K562 (cell line): ENCODE results near the gene SLC22A23. TPM values are rescaled to one million over a fixed set of nuclear protein-coding genes. Genes with fewer than 3 reads are reported as not detected.

Experiments
- EHMT2 ChIP-seq: fragments of 450-650 bp; IDR thresholded peaks from 2 replicates; pipeline ENCODE4 v1.6.1; 2018; ENCODE audit warnings: antibody characterized with exemption
- ELF4 ChIP-seq: fragments of 450-650 bp; formaldehyde crosslinking; IDR thresholded peaks from 2 replicates; pipeline ENCODE4 v1.4.0; 2022; ENCODE audit warnings: missing genetic modification characterization
- IFI16 ChIP-seq: fragments of 250-450 bp; sonication (Bioruptor Pico); IDR thresholded peaks from 2 replicates; pipeline ENCODE4 v2.1.2; 2022; ENCODE audit warnings: mild to moderate bottlenecking, inconsistent platforms
- KLF1 ChIP-seq: fragments of 450-650 bp; IDR thresholded peaks from 2 replicates; pipeline ENCODE4 v1.6.1; 2016; ENCODE audit warnings: missing genetic modification characterization, missing compliant biosample characterization
- L3MBTL2 ChIP-seq: fragments of 450-650 bp; IDR thresholded peaks from 2 replicates; pipeline ENCODE4 v1.6.1; 2016; ENCODE audit warnings: mild to moderate bottlenecking, moderate library complexity
- NFE2L1 ChIP-seq: fragments of 450-650 bp; IDR thresholded peaks from 2 replicates; pipeline ENCODE4 v1.6.1; 2016; ENCODE audit warnings: missing genetic modification characterization, low read depth, mild to moderate bottlenecking, missing compliant biosample characterization, moderate library complexity, borderline replicate concordance
- PHTF2 ChIP-seq: fragments of 250-450 bp; sonication (Bioruptor Pico); IDR thresholded peaks from 2 replicates; pipeline ENCODE4 v1.5.0; 2021; ENCODE audit warnings: mild to moderate bottlenecking
- PTRF ChIP-seq: fragments of 450-650 bp; IDR thresholded peaks from 2 replicates; pipeline ENCODE4 v1.6.1; 2016; ENCODE audit warnings: mild to moderate bottlenecking, missing genetic modification characterization, missing compliant biosample characterization
- RB1 ChIP-seq: fragments of 450-650 bp; IDR thresholded peaks from 2 replicates; pipeline ENCODE4 v1.6.1; 2017; ENCODE audit warnings: low read depth, mild to moderate bottlenecking
- SOX6 ChIP-seq: fragments of 450-650 bp; IDR thresholded peaks from 2 replicates; pipeline ENCODE4 v1.6.1; 2014; ENCODE audit warnings: mild to moderate bottlenecking
- TAF1 ChIP-seq: IDR thresholded peaks from 2 replicates; pipeline ENCODE4 v1.6.1; 2011; ENCODE audit warnings: mild to moderate bottlenecking, low read length, moderate library complexity; ENCODE audit not compliant: insufficient read depth, control insufficient read depth, severe bottlenecking; ENCODE audit errors: extremely low read depth
- TFAP4 ChIP-seq: sonication (generic); formaldehyde crosslinking; IDR thresholded peaks from 2 replicates; pipeline ENCODE4 v1.8.0; 2022; ENCODE audit warnings: missing genetic modification reagents, mild to moderate bottlenecking, moderate library complexity, borderline replicate concordance
- ZNF696 ChIP-seq: fragments of 250-450 bp; sonication (Bioruptor Pico); conservative IDR thresholded peaks from 2 replicates; pipeline ENCODE4 v1.4.0; 2020; ENCODE audit warnings: mild to moderate bottlenecking, moderate library complexity
- polyA plus RNA-seq, 8 experiments: library from polyadenylated mRNA; depleted of rRNA in 4 of 8; stranded (reverse) in 5 of 8; unstranded in 3 of 8; fragments of >200 nt; fragmentation: Nextera tagmentation in 2 of 8; fragmentation: Illumina TruSeq in 1 of 8; extraction: Ambion mirVana in 2 of 8; extraction: Trizol in 1 of 8; gene quantifications; 2 replicates each; pipeline versions ENCODE4 v1.2.1 to v1.2.3, GENCODE V29; 2011 to 2014; ENCODE audit warnings: inconsistent platforms in 1 of 8, missing spikeins in 1 of 8
- total RNA-seq, 7 experiments: library from RNA; depleted of rRNA in 6 of 7; stranded (reverse); fragments of >200 nt in 6 of 7; fragmentation: Illumina TruSeq in 2 of 7; extraction: Trizol in 2 of 7; gene quantifications; 2 replicates each; pipeline versions ENCODE4 v1.2.1 to v1.2.3, GENCODE V29; 2011 to 2021; ENCODE audit warnings: low replicate concordance in 1 of 7
- TF ChIP-seq, protein P1 (sequence below): fragments of 450-650 bp; IDR thresholded peaks from 2 replicates; pipeline ENCODE4 v1.6.1; 2016; ENCODE audit warnings: low read depth, mild to moderate bottlenecking, moderate library complexity
- TF ChIP-seq, protein P2 (sequence below): fragments of 450-650 bp; IDR thresholded peaks from one replicate; pipeline ENCODE4 v1.6.1; 2018; ENCODE audit warnings: mild to moderate bottlenecking, moderate library complexity; ENCODE audit not compliant: partially characterized antibody

Gene SLC22A23
- total and polyA plus RNA-seq, 9 of the 15 experiments (the other 6 are each of a cell fraction or from before 2014, with no cell fraction given), result 0.30 to 8.7 (median 2.5) TPM

DNA sequence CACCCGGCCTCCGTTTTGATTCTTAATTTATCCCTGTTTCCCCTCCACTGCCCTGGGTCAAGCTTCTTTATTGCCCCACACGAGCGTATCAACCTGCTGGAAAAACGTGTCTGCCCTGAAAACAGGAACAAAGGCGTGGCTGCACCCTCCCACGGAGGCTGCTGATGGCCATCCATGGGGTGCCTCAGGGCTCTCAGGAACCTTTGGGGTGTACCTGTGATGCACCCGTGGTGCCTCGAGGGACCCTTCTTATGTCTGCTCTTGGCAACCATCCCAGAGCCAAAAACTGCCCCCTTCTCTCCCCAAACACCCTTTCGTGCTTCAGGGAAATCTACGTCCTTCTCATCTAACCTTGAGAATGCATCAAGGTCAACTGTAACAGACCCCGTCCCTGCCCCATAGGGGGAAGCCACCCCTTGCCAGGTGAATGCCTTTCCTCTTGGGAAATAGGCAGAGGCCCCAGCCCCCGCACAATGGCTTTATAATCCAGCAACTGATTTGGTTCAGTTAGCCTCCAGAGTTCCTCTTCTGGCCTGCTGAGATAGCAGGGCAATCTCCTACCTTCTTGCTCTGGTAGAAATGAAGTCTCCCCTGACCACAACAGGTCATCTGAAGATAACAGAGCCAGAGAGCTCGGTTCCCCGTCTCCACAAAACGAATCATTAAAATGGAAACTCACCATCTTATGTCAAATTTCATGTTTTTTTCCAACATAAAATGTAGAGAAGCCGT is 168.7 kb downstream of the SLC22A23 start (continued):
- 0 out of 2 replicates have a peak, but pooled peaks have one; percentile 21 for TF ChIP-seq L3MBTL2
- TF ChIP-seq IFI16 (CRISPR knock-in tag), result no peak
- no peak for TF ChIP-seq NFE2L1 (tag)
- TF ChIP-seq KLF1, result no peak
- TF ChIP-seq TAF1, result peak; percentile 69
- no peak for TF ChIP-seq PHTF2
- TF ChIP-seq PTRF (tag), result no peak
- TF ChIP-seq, protein P1, sequence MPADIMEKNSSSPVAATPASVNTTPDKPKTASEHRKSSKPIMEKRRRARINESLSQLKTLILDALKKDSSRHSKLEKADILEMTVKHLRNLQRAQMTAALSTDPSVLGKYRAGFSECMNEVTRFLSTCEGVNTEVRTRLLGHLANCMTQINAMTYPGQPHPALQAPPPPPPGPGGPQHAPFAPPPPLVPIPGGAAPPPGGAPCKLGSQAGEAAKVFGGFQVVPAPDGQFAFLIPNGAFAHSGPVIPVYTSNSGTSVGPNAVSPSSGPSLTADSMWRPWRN, result peak; percentile 89
- TF ChIP-seq, protein P2, sequence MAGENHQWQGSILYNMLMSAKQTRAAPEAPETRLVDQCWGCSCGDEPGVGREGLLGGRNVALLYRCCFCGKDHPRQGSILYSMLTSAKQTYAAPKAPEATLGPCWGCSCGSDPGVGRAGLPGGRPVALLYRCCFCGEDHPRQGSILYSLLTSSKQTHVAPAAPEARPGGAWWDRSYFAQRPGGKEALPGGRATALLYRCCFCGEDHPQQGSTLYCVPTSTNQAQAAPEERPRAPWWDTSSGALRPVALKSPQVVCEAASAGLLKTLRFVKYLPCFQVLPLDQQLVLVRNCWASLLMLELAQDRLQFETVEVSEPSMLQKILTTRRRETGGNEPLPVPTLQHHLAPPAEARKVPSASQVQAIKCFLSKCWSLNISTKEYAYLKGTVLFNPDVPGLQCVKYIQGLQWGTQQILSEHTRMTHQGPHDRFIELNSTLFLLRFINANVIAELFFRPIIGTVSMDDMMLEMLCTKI, result no peak
- TF ChIP-seq ZNF696, result no peak
- TF ChIP-seq SOX6, result peak; percentile 96
- peak; percentile 73; the same call in 1 of the 2 replicates for TF ChIP-seq TFAP4 (CRISPR knock-in tag)
- no peak for TF ChIP-seq EHMT2
- TF ChIP-seq ELF4 (CRISPR knock-in tag), result peak; percentile 75
- TF ChIP-seq RB1, result 0 out of 2 replicates have a peak, but pooled peaks have one; percentile 25
- TF ChIP-seq, all 486 proteins: peak for 151
